GM19193 (cell line): ENCODE results near the gene ZSWIM5.

Source experiments
- POLR2A ChIP-seq: IDR thresholded peaks from 4 replicates; pipeline ENCODE4 v1.6.1; 2011; ENCODE audit not compliant: insufficient read depth, insufficient read length; ENCODE audit errors: extremely low read depth

Gene ZSWIM5

GRCh38 chr1:45211076-45211475 lies 4.7 kb upstream of the ZSWIM5 start:
- no peak for TF ChIP-seq POLR2A

GRCh38 chr1:45206808-45207623 lies 611 bp upstream of the ZSWIM5 start:
- TF ChIP-seq POLR2A = no peak

GRCh38 chr1:45205011-45205909 lies 1.1 kb downstream of the ZSWIM5 start:
- TF ChIP-seq POLR2A = no peak

- no peak for TF ChIP-seq POLR2A
Observed at GRCh38 chr1:45200906-45201500, 5.4 kb downstream of the ZSWIM5 start.

GRCh38 chr1:45200435-45200834 lies 6.0 kb downstream of the ZSWIM5 start:
- TF ChIP-seq POLR2A = no peak

GRCh38 chr1:45198185-45198584 lies 8.2 kb downstream of the ZSWIM5 start:
- no peak for TF ChIP-seq POLR2A

GRCh38 chr1:45196863-45197262 lies 9.5 kb downstream of the ZSWIM5 start:
- no peak for TF ChIP-seq POLR2A

GRCh38 chr1:45191418-45191783 lies 15.0 kb downstream of the ZSWIM5 start:
- TF ChIP-seq POLR2A = no peak

GRCh38 chr1:45187725-45188124 lies 18.7 kb downstream of the ZSWIM5 start:
- TF ChIP-seq POLR2A = no peak

GRCh38 chr1:45177452-45177851 lies 29.0 kb downstream of the ZSWIM5 start:
- TF ChIP-seq POLR2A = no peak

GRCh38 chr1:45172764-45173163 lies 33.6 kb downstream of the ZSWIM5 start:
- TF ChIP-seq POLR2A = no peak

- TF ChIP-seq POLR2A = no peak
Observed at GRCh38 chr1:45172005-45172404, 34.4 kb downstream of the ZSWIM5 start.

GRCh38 chr1:45171575-45171974 lies 34.8 kb downstream of the ZSWIM5 start:
- TF ChIP-seq POLR2A = no peak

GRCh38 chr1:45170151-45170742 lies 36.2 kb downstream of the ZSWIM5 start:
- no peak for TF ChIP-seq POLR2A

- TF ChIP-seq POLR2A = no peak
Observed at GRCh38 chr1:45155957-45156356, 50.4 kb downstream of the ZSWIM5 start.

GRCh38 chr1:45155423-45155822 lies 51.0 kb downstream of the ZSWIM5 start:
- TF ChIP-seq POLR2A = no peak

GRCh38 chr1:45152126-45152525 lies 54.3 kb downstream of the ZSWIM5 start:
- TF ChIP-seq POLR2A = no peak
